Body of pancreas (tissue), 4 donors: ENCODE results near the gene CADM1. TPM values are rescaled to one million over a fixed set of nuclear protein-coding genes. Genes with fewer than 3 reads are reported as not detected.
A peak's percentile ranks its signal among the peaks of the same experiment; 100 is the strongest.

ENCODE experiments used
- ATAC-seq: fragments of 150-250 bp; one replicate; pipeline ENCODE4 v1.9.1; 2016
- DNase-seq, 4 donors: peaks; one replicate each; pipeline ENCODE4 v3.0.0-alpha.2; 2019
- H3K27ac ChIP-seq, 4 donors: fragments of 200-600 bp; sonication (generic); 1 replicate in 3 of 4; 2 replicates in 1 of 4; pipeline versions ENCODE4 v1.5.1 to v1.6.1; 2016 to 2019; ENCODE audit warnings: mild to moderate bottlenecking in 1 of 4, mixed read lengths in 1 of 4, moderate library complexity in 1 of 4
- H3K27me3 ChIP-seq, 2 donors: fragments of 200-600 bp; sonication (generic); one replicate each; pipeline ENCODE4 v1.6.0; 2016; ENCODE audit warnings: mild to moderate bottlenecking in 1 of 2
- H3K36me3 ChIP-seq, 2 donors: fragments of 200-600 bp; sonication (generic); replicated peaks in 1 of 2; 2 replicates each; pipeline ENCODE4 v1.5.1; 2016; ENCODE audit warnings: low read depth in 2 of 2; ENCODE audit not compliant: insufficient read depth in 1 of 2
- H3K4me1 ChIP-seq: fragments of 200-600 bp; sonication (generic); one replicate; pipeline ENCODE4 v1.6.0; 2016
- H3K4me3 ChIP-seq, 2 donors: fragments of 200-600 bp; sonication (generic); 1 replicate in 1 of 2; 2 replicates in 1 of 2; pipeline ENCODE4 v1.5.1; 2016 to 2019
- H3K9me3 ChIP-seq, 3 donors: fragments of 200-600 bp; sonication (generic); 1 replicate in 2 of 3; 2 replicates in 1 of 3; pipeline ENCODE4 v1.5.1; 2016
- CTCF ChIP-seq, 7 experiments: fragments of 450-650 bp in 4 of 7; fragments of 200-600 bp in 3 of 7; sonication (generic) in 3 of 7; IDR thresholded peaks; one replicate each; pipeline ENCODE4 v1.5.1; 2016 to 2019; ENCODE audit warnings: antibody characterized with exemption in 7 of 7
- POLR2A ChIP-seq, 3 donors: fragments of 450-650 bp; IDR thresholded peaks; one replicate each; pipeline ENCODE4 v1.6.1; 2016; ENCODE audit warnings: antibody characterized with exemption in 3 of 3, mild to moderate bottlenecking in 2 of 3
- WGBS, 2 donors: methylation state at CpG; one replicate each; pipeline ENCODE4 v1.1.5; 2017; 5-methylcytosine and 5-hydroxymethylcytosine counted together
- intact Hi-C: fragments of 100-400 bp; cut with DNase I; formaldehyde crosslinking; loops from one replicate; pipeline ENCODE4 v1.15.1; 2023
- total RNA-seq, 2 donors: library from RNA; depleted of rRNA; stranded (reverse); fragments of >200 nt; gene quantifications; one replicate each; pipeline ENCODE4 v1.1.0, GENCODE V29; 2016

The CADM1 gene
- total RNA-seq, 2 donors from 2014 or later: 12.5 to 13.7 TPM

- no peak for ATAC-seq
- TF ChIP-seq CTCF (IDR thresholded peaks at IDR 0.05) (no peak), POLR2A (IDR thresholded peaks at IDR 0.05) (no peak)
- WGBS, 2 donors: 36 to 48% methylated on average over 4 of the region's 4 CpGs
Measured at GRCh38 chr11:115272925-115273324, 231.3 kb downstream of the CADM1 start.

GRCh38 chr11:115271643-115272042 lies 232.6 kb downstream of the CADM1 start:
- Histone ChIP-seq H3K27ac (no peak overlapping the region), H3K36me3 (no peaks in the 10 kb centered on the region), H3K9me3 (no peaks in the 10 kb centered on the region), H3K4me3 (no peak overlapping the region), H3K4me1 (no peaks in the 10 kb centered on the region), H3K27me3 (no peaks in the 10 kb centered on the region)
- no peak for ATAC-seq
- no peak for DNase-seq
- intact Hi-C loops: no loop called here
- no peak for TF ChIP-seq POLR2A (IDR thresholded peaks at IDR 0.05)
- TF ChIP-seq CTCF (IDR thresholded peaks at IDR 0.05): no peak

More at GRCh38 chr11:115272925-115273324, 231.3 kb downstream of the CADM1 start:
- no peak overlapping the region for H3K4me3 ChIP-seq
- H3K36me3 ChIP-seq: no peaks in the 10 kb centered on the region
- H3K9me3 ChIP-seq: no peaks in the 10 kb centered on the region
- no peak for DNase-seq
- intact Hi-C loops: no loop called here
- no peak overlapping the region for H3K27ac ChIP-seq
- no peaks in the 10 kb centered on the region for H3K27me3 ChIP-seq
- H3K4me1 ChIP-seq: no peaks in the 10 kb centered on the region

- no peaks in the 10 kb centered on the region for H3K36me3 ChIP-seq
- no peak for DNase-seq
- no peaks in the 10 kb centered on the region for H3K9me3 ChIP-seq
- ATAC-seq: no peak
- no peak overlapping the region for H3K27ac ChIP-seq
- no peaks in the 10 kb centered on the region for H3K4me1 ChIP-seq
- intact Hi-C loops: no loop called here
- 73 to 76% methylated on average over 8 of the region's 8 CpGs for WGBS, 2 donors
- no peak overlapping the region for H3K4me3 ChIP-seq
- no peaks in the 10 kb centered on the region for H3K27me3 ChIP-seq
- no peak for TF ChIP-seq CTCF (IDR thresholded peaks at IDR 0.05)
- no peak for TF ChIP-seq POLR2A (IDR thresholded peaks at IDR 0.05)
Measured at GRCh38 chr11:115269191-115269950, 234.8 kb downstream of the CADM1 start.

- ATAC-seq: no peak
- TF ChIP-seq CTCF (IDR thresholded peaks at IDR 0.05) (no peak), POLR2A (IDR thresholded peaks at IDR 0.05) (no peak)
- no peak for DNase-seq
Measured at GRCh38 chr11:115267871-115268270, 236.3 kb downstream of the CADM1 start.

GRCh38 chr11:115267238-115267781 lies 236.9 kb downstream of the CADM1 start:
- H3K36me3 ChIP-seq: no peaks in the 10 kb centered on the region
- ATAC-seq: no peak
- peak in 1 of 4 donors; percentile 8 for DNase-seq
- intact Hi-C loops: no loop called here
- H3K4me3 ChIP-seq: no peak overlapping the region
- 56 to 57% methylated on average over 8 of the region's 8 CpGs for WGBS, 2 donors
- TF ChIP-seq CTCF (IDR thresholded peaks at IDR 0.05) (no peak), POLR2A (IDR thresholded peaks at IDR 0.05) (no peak)
- H3K27me3 ChIP-seq: no peaks in the 10 kb centered on the region
- no peaks in the 10 kb centered on the region for H3K4me1 ChIP-seq
- H3K27ac ChIP-seq: no peak overlapping the region
- no peaks in the 10 kb centered on the region for H3K9me3 ChIP-seq

More at GRCh38 chr11:115267871-115268270, 236.3 kb downstream of the CADM1 start:
- Histone ChIP-seq H3K27me3 (no peaks in the 10 kb centered on the region), H3K9me3 (no peaks in the 10 kb centered on the region), H3K27ac (no peak overlapping the region), H3K36me3 (no peaks in the 10 kb centered on the region), H3K4me1 (no peaks in the 10 kb centered on the region), H3K4me3 (no peak overlapping the region)
- intact Hi-C loops: no loop called here
- WGBS, 2 donors: 60 to 61% methylated on average over 7 of the region's 7 CpGs
